ENCODE results near the gene C1orf50.

C1orf50 gene

GRCh38 chr1:42779725-42780124 lies 12.7 kb downstream of the C1orf50 start:
- peaks cover 15% of the 10 kb centered on the region for H3K4me1 ChIP-seq (ENCODE audit: low read depth, poor library complexity, severe bottlenecking)
- H3K36me3 ChIP-seq (ENCODE audit: insufficient read depth): no peaks in the 10 kb centered on the region; the same call in 1 of the 2 replicates
- no peak overlapping the region for H3K27ac ChIP-seq
- no peaks in the 10 kb centered on the region for H3K79me2 ChIP-seq (ENCODE audit: insufficient read depth, low read depth)
- no peak overlapping the region for H3K4me3 ChIP-seq (IDR thresholded peaks at IDR 0.05; ENCODE audit: insufficient read depth, low read depth, low read length)
- no peak overlapping the region for H3K9ac ChIP-seq
- H3K4me2 ChIP-seq: no peak overlapping the region
- H2AFZ ChIP-seq (ENCODE audit: low read depth): no peak overlapping the region
- H4K20me1 ChIP-seq (ENCODE audit: insufficient read depth): no peaks in the 10 kb centered on the region
- H3K27me3 ChIP-seq (ENCODE audit: insufficient read depth, low read depth): no peaks in the 10 kb centered on the region
- TF ChIP-seq, protein P1, sequence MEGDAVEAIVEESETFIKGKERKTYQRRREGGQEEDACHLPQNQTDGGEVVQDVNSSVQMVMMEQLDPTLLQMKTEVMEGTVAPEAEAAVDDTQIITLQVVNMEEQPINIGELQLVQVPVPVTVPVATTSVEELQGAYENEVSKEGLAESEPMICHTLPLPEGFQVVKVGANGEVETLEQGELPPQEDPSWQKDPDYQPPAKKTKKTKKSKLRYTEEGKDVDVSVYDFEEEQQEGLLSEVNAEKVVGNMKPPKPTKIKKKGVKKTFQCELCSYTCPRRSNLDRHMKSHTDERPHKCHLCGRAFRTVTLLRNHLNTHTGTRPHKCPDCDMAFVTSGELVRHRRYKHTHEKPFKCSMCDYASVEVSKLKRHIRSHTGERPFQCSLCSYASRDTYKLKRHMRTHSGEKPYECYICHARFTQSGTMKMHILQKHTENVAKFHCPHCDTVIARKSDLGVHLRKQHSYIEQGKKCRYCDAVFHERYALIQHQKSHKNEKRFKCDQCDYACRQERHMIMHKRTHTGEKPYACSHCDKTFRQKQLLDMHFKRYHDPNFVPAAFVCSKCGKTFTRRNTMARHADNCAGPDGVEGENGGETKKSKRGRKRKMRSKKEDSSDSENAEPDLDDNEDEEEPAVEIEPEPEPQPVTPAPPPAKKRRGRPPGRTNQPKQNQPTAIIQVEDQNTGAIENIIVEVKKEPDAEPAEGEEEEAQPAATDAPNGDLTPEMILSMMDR (conservative IDR thresholded peaks at IDR 0.05; ENCODE audit: low read depth, low read length): no peak

- Histone ChIP-seq H3K9ac (no peak overlapping the region), H3K27me3 (ENCODE audit: insufficient read depth, low read depth) (no peaks in the 10 kb centered on the region), H3K36me3 (ENCODE audit: insufficient read depth) (no peaks in the 10 kb centered on the region; the same call in 1 of the 2 replicates), H3K79me2 (ENCODE audit: insufficient read depth, low read depth) (no peaks in the 10 kb centered on the region), H3K27ac (no peak overlapping the region), H3K4me2 (no peak overlapping the region), H4K20me1 (ENCODE audit: insufficient read depth) (no peaks in the 10 kb centered on the region), H2AFZ (ENCODE audit: low read depth) (no peak overlapping the region), H3K4me1 (ENCODE audit: low read depth, poor library complexity, severe bottlenecking) (peaks cover 15% of the 10 kb centered on the region), H3K4me3 (IDR thresholded peaks at IDR 0.05; ENCODE audit: insufficient read depth, low read depth, low read length) (no peak overlapping the region)
- TF ChIP-seq, protein P1 (conservative IDR thresholded peaks at IDR 0.05; ENCODE audit: low read depth, low read length): no peak
These were observed 13.1 kb downstream of the C1orf50 start for GRCh38 chr1:42780176-42780575.

DNA sequence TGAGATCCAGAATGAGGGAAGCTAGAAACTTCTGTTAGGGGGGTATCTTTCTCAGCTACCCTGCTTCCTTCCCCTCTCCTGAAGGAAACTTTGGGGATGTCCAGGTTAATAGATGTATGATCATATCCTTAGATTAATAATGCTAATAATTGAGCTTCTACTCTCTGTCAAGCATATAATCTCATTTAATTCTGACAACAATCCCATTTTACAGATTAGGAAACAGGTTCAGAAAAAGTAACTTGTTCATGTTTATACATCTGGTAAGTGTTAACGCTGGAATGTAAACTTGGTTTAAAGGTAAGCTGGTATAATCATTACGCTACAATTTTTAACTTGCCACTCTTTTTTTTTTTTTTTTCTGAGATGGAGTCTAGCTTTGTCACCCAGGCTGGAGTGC lies 16.0 kb downstream of the C1orf50 start:
- Histone ChIP-seq H4K20me1 (ENCODE audit: insufficient read depth) (no peaks in the 10 kb centered on the region), H3K27ac (no peak overlapping the region), H3K4me1 (ENCODE audit: low read depth, poor library complexity, severe bottlenecking) (peaks cover 15% of the 10 kb centered on the region), H3K9ac (no peak overlapping the region), H3K79me2 (ENCODE audit: insufficient read depth, low read depth) (no peaks in the 10 kb centered on the region), H3K27me3 (ENCODE audit: insufficient read depth, low read depth) (no peaks in the 10 kb centered on the region), H3K4me3 (IDR thresholded peaks at IDR 0.05; ENCODE audit: insufficient read depth, low read depth, low read length) (no peak overlapping the region), H3K36me3 (ENCODE audit: insufficient read depth) (no peaks in the 10 kb centered on the region), H2AFZ (ENCODE audit: low read depth) (no peak overlapping the region), H3K4me2 (no peak overlapping the region)
- TF ChIP-seq, protein P1 (conservative IDR thresholded peaks at IDR 0.05; ENCODE audit: low read depth, low read length): no peak

DNA sequence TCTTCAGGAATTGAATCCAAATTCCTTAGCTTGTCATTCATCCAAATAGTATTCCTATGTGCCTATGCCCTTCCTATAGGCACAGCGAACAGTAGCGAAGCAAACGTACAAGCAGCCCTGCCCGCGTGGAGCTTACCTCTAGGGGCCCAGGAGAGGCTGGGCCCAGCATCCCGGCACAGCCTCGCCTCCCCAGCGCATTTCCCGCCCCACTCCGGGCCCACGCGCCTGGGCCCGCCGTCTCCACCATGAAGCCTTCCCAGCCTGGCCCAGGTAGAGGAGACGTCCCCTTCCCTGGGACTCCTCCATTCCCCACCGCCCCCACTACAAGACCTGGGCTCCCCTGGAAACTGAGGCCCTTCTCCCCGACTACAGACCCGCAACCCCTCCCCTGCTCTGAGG lies 17.5 kb downstream of the C1orf50 start:
- no peak overlapping the region for H2AFZ ChIP-seq (ENCODE audit: low read depth)
- no peak overlapping the region for H3K27ac ChIP-seq
- TF ChIP-seq, protein P1 (conservative IDR thresholded peaks at IDR 0.05; ENCODE audit: low read depth, low read length): no peak
- H3K4me3 ChIP-seq (IDR thresholded peaks at IDR 0.05; ENCODE audit: insufficient read depth, low read depth, low read length): no peak overlapping the region
- H3K36me3 ChIP-seq (ENCODE audit: insufficient read depth): no peaks in the 10 kb centered on the region
- H3K79me2 ChIP-seq (ENCODE audit: insufficient read depth, low read depth): no peaks in the 10 kb centered on the region
- H3K9ac ChIP-seq: no peak overlapping the region
- H3K4me1 ChIP-seq (ENCODE audit: low read depth, poor library complexity, severe bottlenecking): peaks cover 8% of the 10 kb centered on the region
- H3K4me2 ChIP-seq: no peak overlapping the region
- H4K20me1 ChIP-seq (ENCODE audit: insufficient read depth): no peaks in the 10 kb centered on the region
- H3K27me3 ChIP-seq (ENCODE audit: insufficient read depth, low read depth): no peaks in the 10 kb centered on the region

Data from KMS-11 (cell line).